RKO (cell line): ENCODE data around the gene LIN7B.

Experiments
- DNase-seq: peaks from one replicate; pipeline ENCODE4 v3.0.0-alpha.2; 2016; ENCODE audit warnings: low spot score

The LIN7B gene

DNA sequence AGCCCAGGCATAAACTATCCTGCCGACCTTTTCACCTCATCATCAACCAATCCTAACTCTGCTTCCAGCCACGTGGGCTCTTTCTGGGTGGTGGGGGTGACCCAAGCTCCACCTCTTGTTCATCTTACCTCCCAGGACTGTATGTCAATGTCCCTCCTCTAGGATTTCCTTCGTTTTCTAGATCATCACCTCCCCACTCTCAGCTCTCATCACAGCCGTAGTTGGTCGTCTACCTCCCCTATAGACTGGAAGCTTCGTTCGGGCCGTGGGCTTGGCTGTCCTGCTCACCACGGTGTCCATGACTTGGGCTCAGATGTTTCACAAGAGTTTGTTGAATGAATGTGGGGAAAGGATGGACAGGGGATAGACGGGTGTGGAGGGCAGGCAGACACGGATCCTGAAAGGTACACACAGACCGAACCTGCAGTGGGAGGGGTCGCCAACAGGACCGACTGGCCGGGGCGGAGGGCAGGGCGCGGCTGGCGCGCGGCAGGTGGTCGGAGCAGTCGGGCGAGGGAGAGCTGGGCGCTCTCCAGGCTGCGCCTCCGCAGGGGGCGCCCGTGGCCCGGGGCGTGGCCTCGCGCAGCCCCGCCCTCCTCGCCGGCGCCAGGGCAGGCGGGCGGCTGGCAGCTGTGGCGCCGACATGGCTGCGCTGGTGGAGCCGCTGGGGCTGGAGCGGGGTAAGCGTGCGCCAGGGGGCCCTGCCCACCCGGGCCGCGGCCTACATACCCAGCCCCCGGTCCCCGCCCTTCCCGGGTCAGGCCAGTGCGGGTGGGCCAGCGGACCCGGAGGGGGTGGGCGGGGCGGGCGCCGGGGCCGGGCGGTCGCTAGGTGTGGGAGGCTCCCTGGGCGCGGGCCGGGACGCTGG, at the start of gene LIN7B:
TSS of gene LIN7B (plus strand) at position 609 of the 868 bp plus-strand sequence. CDS start at position 644, 35 bp downstream.
- DNase-seq, result peak; percentile 74

GRCh38 chr19:49064768-49065611, 49.2 kb upstream of the LIN7B start, which contains the start of gene NTF4:
Gene NTF4 (minus strand): TSS chr19:49064818. CDS start chr19:49061997, 2,821 bp downstream.
- DNase-seq, result no peak

GRCh38 chr19:49065905-49066512, 48.2 kb upstream of the LIN7B start:
- DNase-seq, result no peak

DNA sequence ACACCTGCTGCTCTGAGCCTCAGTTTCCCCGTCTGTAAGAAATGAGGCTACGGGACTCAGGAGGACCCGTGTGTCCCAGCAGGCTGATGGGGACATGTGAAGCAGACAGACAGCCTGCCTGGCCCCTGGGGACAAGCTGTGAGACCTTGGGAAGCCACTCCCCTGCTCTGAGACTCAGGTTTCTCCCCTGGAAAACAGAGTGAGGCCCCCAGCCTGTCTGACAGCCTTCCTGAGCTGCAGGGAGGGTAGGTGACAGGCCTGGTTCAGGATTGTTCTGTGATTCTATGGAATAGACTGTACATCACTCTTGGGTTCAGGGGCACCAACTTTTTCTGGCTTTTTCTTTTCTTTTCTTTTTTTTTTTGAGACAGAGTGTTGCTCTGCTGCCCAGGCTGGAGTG, 46.6 kb upstream of the LIN7B start:
- DNase-seq, result no peak

GRCh38 chr19:49069026-49069425, 45.1 kb upstream of the LIN7B start:
- DNase-seq, result no peak

DNA sequence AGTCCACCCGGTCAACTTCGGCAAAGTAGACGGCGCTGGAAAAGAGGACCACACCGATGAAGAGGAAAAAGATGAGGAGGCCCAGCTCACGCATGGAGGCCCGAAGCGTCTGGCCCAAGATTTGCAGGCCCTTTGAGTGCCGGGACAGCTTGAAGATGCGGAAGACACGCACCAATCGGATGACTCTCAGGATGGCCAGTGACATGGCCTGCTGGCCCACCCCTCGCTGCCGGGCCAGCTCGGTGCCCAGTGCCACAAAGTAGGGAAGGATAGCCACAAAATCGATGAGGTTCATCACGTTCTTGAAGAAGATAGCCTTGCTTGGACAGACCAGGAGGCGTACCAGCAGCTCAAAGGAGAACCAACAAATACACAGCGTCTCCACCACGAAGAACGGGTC, 43.8 kb upstream of the LIN7B start:
- DNase-seq, result no peak

GRCh38 chr19:49071860-49072547, 42.2 kb upstream of the LIN7B start:
- DNase-seq, result no peak

DNA sequence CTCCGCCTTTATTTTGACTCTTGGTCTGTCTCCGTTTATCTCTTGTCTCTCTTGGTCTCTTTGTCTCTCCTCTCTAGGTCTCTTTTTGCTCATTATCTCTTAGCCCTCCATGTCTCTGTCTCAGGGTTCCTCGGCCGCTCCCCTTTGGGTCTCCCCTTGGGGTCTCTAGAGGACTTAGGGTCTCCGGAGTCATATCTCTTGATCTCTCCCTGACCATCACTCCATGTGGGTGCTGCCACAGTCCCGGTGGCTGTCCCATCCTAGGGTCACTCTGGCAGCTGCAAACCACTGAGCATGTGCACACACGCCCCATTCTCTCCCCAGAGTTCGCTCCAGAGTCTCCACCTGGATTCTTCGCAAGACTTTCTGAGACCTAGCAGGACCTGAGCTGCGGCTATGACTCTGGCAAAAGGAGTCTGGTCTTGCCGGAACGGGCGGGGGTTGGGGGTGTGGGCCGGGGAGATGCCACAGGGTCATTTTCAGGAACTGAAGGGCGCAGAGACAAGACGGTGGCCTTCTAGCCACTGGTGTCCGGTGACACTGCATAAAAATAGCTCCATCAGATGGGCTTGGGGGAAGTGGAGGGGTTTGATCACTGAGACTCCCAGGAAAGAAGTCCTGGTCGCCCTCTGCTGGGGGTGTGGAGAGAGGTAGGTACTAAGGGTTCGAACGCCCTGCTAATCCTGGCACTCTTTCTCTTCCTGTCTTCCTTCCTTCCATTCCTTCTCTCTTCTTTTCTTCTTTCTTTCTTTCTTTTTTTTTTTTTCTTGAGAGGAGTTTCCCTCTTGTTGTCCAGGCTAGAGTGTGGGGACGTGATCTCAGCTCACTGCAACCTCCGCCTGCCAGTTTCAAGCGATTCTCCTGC, 40.4 kb upstream of the LIN7B start:
- DNase-seq, result peak; percentile 44

- peak; percentile 61 for DNase-seq
Measured at GRCh38 chr19:49074869-49075268, 39.3 kb upstream of the LIN7B start.

- no peak for DNase-seq
Measured at GRCh38 chr19:49080392-49080791, 33.8 kb upstream of the LIN7B start.

- no peak for DNase-seq
Measured at GRCh38 chr19:49081273-49081672, 32.9 kb upstream of the LIN7B start.

DNA sequence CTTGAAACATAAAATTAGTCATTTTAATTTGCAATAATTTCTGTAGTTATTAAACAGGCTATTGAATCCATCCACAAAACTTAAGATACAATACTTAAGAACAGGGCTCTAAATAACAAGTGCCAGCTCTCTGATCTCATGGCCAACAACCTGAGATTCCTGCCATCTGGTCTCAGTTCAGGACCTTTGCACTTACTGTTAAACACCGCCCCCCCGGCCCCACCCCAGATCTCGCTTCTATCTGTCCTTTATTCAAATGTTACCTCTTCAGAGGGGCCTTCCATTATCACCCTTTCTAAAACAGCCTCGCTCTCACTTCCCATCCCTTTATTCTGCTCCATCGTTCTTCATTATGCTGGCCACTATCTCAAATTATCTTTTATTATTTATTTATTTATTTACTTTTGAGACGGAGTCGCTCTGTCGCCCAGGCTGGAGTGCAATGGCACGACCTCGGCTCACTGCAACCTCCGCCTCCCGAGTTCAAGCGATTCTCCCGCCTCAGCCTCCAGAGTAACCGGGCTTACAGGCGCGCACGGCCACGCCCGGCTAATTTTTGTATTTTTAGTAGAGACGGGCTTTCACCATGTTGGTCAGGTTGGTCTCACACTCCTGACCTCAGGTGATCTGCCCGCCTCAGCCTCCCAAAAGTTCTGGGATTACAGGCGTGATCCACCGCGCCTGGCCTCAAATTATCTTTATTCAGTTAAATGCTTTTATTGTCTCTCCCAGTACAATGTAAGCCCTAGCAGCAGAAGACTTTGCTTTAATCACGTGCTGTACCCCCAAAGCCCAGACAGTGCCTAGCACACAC, 29.8 kb upstream of the LIN7B start:
- no peak for DNase-seq

DNA sequence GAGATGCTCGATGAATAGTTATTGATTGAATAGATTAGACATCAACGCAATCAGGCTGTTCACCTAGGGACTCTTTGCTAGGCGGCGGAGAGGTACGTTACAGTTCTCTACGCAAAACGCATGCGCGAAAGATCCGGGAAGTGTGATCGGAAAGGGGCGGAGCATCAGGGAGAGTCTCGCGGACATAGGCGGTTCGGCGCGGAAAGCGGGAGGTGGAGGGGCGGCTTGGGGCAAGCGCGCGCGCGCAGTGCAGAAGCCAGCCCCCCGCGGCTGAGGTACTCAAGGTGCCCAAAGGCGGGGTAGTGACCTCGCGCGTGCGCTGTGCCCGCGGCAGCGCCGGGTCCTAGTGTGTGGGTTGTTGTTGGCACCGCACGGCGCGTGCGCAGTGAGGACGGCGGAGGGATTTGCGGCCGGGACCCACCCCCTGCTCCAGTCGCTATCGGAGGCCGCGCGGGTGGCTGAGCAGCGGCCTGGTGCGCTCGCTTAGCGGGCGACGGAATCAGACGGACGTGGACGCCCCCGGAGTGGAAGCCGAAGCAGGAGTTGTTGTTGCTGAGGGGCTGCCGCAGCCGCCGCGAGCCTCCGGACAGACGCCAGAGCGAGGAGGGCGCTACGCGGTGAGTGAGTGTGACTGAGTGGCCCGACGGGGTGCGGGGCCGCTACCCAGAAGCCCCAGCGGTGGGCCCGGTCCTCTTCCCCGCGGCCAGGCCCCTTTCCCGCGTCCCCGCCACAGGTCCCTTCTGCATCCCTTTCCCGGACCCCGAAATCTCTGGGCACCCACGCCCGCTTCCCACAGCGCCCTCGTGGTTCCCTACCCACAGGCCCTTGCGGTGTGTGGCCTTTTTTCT, 28.9 kb upstream of the LIN7B start, which contains the start of gene SNRNP70:
TSS of gene SNRNP70 (plus strand) at position 432 of the 848 bp plus-strand sequence. CDS start 964 bp downstream, outside the sequence.
- DNase-seq, result peak; percentile 99

DNA sequence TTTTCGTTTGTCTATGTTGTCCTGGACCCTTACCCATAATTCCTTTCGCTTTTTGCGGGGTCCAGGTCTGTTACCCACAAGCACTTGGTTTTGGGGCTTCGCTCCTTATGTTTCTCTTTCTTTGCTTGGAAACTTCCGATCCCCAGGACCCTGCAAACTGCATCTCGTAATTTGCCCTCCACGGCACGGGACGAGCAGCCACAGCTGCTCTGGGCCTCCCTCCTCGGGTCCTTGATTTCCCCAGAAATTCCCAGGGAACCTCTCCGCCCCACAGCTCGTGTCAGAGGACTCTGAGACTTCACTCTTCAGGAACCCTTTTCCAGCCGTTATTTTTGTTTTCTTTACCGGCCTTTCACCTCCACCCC, 28.3 kb upstream of the LIN7B start:
- no peak for DNase-seq

DNA sequence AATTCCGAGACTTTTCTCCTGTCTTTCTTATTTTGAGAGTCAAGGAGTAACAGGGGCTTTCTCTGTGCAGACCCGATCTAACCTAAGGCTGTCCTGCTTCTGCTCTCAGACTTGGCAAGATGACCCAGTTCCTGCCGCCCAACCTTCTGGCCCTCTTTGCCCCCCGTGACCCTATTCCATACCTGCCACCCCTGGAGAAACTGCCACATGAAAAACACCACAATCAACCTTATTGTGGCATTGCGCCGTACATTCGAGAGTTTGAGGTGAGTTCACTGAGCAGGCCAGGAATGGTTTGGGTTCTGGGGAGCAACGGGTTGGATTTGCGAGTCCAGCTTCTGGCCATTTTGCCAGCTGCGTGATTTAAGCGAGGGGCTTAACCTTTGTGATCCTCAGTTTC, 27.9 kb upstream of the LIN7B start:
- no peak for DNase-seq

- no peak for DNase-seq
Measured at GRCh38 chr19:49091391-49092038, 22.7 kb upstream of the LIN7B start.

- DNase-seq, result no peak
Measured at GRCh38 chr19:49092686-49093085, 21.5 kb upstream of the LIN7B start.
